Stimulated activated CD8-positive, alpha-beta memory T cell treated with anti-CD3 and anti-CD28 coated beads, Interleukin-2, amount 100 ng/mL, for 48 hours (primary cell): ENCODE data around the gene ADORA2B.
A peak's percentile ranks its signal among the peaks of the same experiment; 100 is the strongest.
"Not testable (repeated sequence)": the region's sequence is repeated elsewhere in the genome, so short reads cannot be mapped to it uniquely, and the experiment has no call there.

Source experiments
- DNase-seq, 2 donors: peaks; one replicate each; pipeline ENCODE4 v3.0.0-alpha.2; 2020; ENCODE audit warnings: low read depth in 2 of 2

ADORA2B gene

DNA sequence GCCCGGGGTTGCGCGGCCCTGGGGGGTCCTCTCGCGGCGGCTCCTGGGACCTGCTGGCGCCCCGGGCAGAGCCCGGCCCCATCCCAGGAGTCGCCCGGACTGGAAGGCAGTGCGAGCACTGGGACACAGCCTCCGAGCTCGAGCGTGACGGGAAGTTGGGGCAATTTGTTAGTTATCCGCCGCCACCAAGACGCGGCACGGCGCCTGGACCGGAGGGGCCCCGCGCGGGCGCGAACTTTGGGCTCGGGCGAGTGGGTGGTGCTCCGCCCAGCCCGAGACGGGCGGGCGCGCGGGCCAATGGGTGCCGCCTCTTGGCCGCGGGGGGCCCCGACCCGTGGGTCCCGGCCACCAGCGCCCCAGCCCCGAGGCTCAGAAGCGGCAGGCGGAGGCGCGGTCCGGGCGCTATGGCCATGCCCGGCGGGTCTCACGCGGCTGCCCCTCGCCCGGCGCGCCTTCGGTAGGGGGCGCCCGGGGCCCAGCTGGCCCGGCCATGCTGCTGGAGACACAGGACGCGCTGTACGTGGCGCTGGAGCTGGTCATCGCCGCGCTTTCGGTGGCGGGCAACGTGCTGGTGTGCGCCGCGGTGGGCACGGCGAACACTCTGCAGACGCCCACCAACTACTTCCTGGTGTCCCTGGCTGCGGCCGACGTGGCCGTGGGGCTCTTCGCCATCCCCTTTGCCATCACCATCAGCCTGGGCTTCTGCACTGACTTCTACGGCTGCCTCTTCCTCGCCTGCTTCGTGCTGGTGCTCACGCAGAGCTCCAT lies at the start of gene ADORA2B:
TSS of gene ADORA2B (plus strand) at position 372 of the 768 bp plus-strand sequence. CDS start at position 491, 119 bp downstream.
- DNase-seq: peak; percentile 40 to 46

DNA sequence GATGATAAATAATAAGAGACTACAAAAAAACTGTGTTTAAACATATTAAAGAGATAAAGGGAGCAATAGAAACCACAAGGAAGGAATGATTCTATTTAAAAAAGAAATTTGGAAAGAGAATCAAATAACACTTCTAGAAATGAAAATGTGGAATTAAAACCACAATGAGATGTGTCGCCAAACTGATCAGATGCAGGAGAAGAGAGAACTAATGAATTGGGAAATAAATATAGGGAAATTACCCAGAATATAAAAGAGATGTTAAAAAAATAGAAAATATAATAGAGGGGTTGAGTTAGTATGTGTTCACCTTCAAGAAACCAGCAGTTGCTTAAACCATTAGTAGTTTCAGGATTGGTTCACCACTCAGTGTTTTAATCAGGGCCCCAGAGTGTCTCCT lies 48.7 kb upstream of the ADORA2B start:
- no peak for DNase-seq

DNA sequence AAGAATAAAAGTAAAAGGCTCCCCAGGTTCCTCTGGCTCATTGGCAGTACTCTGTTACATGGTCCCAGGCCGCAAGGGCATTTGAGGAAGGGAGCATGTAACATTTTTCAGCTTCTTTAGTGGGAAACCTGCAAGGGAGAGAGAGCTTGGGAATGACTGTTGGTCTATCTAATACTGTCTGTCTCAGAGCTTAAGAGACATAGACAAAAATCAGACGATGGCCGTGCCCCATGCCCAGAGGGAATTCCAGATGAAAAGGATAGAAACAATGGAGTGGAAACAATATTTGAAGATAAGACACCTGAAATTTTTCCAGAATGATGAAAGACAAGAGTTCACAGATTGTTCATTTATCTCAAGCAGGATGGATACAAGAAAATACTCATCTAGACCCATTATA lies 48.1 kb upstream of the ADORA2B start:
- DNase-seq: no peak

GRCh38 chr17:15899596-15899995 lies 45.3 kb upstream of the ADORA2B start:
- DNase-seq: not testable (repeated sequence)

DNA sequence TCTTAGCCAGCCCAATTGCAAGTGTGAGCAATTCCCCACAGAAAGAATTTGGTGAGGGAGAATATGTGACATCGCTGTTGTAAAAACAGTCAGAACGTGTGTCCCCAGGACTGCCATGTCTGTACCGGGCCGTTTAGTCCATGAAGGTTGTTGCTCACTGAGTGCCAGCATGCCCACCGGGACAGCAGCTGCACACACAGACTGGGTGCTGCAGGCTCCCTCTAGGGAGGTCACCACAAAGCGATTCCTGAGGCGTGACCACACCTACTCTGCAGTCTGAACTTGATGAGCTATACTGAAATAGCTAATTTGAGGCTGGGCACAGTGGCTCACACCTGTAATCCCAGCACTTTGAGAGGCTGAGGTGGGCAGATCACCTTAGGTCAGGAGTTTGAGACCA lies 44.1 kb upstream of the ADORA2B start:
- no peak for DNase-seq

DNA sequence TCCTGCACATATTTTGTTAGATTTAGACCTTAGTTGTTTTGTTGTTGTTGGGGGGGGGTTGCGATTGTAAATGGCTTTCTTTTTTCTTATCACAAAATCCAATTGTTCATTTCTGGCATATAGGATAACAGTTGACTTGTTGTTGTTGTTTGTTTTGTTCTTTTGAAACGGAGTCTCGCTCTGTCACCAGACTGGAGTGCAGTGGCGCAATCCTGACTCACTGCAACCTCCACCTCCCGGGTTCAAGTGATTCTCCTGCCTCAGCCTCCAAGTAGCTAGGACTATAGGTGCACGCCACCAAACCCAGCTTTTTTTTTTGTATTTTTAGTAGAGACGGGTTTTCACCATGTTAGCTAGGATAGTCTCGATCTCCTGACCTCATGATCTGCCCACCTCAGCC lies 39.7 kb upstream of the ADORA2B start:
- not testable (repeated sequence) for DNase-seq

- DNase-seq: no peak
Observed at GRCh38 chr17:15907290-15907689, 37.6 kb upstream of the ADORA2B start.

DNA sequence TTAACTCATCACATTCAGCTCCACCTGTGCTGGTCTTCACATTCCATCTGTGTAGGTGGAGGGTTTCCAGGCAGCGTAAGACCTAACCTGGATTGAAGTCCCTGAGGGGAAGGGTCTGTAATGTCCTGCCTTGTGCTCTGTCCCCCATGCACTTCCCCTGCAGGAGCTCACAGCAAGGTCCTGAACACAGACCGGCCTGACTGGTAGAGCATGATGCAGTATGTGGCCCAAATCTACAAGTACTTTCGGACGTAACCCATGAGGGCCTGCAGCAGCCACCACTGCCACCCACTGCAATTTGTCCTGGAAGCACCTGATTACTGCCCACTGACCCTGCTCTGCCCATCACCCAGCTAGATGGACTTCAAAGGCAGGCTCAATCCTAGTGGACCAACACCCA lies 36.6 kb upstream of the ADORA2B start:
- no peak for DNase-seq

- no peak for DNase-seq
Observed at GRCh38 chr17:15909481-15909991, 35.4 kb upstream of the ADORA2B start.

DNA sequence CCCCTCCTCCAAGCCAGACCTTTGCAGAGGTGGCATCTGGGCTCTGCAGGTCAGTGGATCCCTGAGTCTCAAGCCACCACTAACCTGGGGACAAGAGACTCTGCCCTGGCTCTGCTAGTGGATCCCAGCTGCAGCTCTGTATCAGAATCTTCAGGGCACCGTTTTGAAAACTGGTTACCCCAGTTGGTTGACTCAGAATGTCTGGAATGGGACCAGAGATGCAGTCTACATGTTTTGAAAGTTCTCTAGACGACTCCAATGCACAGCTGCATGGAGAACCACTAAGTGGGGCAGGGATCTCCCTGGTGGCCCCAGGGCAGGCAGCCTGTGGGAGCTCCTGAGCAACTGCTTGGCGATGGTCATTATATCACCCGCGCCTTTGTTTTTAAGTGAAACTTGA lies 34.1 kb upstream of the ADORA2B start:
- no peak for DNase-seq

DNA sequence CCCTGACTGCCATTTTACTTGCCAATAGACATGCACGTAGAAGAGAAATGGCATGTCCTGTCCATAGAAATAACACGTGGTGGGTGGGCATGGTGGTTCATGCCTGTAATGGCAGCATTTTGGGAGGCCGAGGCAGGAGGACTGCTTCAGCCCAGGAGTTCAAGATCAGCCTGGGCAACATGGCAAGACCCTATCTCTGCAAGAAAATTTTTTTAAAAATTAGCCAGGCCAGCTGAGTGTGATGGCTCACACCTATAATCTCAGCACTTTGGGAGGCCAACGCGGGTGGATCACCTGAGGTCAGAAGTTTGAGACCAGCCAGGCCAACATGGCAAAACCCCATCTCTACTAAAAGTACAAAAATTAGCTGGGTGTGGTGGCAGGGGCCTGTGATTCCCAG lies 33.2 kb upstream of the ADORA2B start:
- DNase-seq: not testable (repeated sequence)

- DNase-seq: no peak
Observed at GRCh38 chr17:15912416-15912955, 32.4 kb upstream of the ADORA2B start.

DNA sequence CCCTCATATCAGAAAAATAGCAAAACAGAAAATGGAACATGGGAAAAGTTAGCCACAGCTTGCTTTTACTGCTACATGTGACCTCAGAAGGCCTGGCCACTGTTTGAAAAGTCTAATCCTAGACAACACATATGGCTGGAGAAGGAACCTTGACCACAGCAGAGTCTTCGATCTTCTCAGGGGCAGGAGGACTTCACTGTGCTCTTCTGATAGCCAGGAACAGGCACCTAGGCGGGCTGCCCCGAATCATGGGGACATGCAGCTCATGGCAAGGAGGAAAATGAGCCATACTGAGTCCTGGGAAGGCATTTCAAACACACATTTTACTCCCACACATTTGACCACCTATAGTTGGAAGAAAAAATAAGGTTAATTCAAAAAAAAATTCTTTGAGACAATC lies 31.1 kb upstream of the ADORA2B start:
- no peak for DNase-seq

DNA sequence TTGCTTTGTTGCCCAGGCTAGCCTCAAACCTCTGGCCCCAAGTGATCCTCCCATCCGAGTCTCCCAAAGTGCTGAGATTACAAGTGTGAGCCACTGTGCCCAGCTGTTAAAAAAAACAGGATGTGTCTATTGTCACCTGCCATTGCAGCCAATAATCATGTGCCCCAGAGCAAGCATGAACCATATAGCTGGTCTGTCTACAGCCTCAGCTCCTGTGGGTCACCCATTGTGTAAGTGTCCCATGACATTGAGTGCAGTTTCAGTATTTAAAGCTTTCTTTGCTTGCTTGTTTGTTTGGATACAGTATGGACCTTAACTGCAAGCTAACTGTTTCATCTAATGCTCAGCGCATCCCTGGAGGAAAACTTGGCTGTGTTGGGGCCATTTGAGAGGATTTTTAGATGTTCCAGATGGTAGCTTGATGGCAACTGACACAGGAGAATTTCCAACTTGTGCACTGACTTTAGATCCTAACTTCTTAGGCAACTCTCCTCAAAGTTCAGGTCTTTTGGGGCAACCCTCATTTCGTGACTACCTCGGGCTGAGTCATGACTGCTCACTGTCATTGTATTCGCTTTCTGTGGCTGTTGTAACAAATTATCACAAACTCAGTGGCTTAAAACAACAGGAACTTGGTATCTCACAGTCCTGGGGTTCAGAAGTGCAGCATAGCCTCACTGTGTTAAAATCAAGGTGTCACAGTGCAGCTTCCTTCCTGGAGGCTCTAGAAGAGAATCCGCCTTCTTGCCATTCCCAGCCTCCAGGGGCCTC lies 30.3 kb upstream of the ADORA2B start:
- no peak for DNase-seq

DNA sequence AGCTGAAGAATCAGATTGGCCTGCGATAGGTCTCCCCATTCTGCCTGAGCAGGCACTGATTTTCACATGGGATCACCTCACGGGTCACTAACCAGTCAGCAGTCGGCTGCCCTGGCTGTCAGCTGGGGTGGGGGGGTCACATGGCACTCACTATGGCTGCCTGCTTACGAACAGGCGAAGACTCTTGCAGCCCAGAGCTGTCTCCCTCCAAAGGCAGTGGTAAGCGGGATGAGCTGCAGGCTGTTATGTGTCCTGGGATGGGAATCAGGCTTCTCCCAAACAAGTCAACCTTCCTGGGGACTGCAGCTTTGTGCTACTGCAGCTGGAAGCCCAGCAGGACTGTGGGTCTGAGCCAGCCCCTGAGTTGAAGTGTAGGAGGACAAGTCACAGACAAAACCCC lies 29.0 kb upstream of the ADORA2B start:
- DNase-seq: no peak

GRCh38 chr17:15917021-15917437 lies 27.9 kb upstream of the ADORA2B start:
- DNase-seq: no peak

- DNase-seq: no peak
Observed at GRCh38 chr17:15917438-15918027, 27.4 kb upstream of the ADORA2B start.

GRCh38 chr17:15918261-15918660 lies 26.7 kb upstream of the ADORA2B start:
- no peak for DNase-seq

DNA sequence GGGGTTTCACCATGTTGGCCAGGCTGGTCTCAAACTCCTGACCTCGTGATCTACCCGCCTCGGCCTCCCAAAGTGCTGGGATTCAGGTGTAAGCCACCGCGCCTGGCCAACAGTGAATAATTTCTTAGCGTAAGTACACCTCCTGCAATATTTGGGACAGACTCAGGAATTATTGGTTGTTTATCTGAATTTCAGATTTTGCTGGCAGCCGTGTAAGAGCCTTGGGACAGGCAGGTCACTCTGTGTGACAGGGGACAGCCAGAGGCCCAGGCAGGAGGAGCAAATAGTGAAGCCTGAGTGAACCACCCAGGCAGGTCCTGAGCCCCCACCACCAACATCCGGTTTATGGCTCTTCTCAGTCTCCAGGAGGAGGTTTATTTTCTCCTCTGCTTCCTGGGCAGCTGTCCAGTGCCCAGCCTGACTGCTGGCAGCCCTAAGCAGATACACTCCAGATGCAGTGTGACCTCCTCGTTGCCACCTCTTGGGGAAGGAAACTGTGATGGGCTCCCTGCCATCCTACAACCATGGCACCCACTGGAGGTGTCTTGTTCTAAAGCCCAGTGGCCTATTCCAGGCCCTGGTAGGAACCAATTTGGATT lies 26.2 kb upstream of the ADORA2B start:
- DNase-seq: no peak

DNA sequence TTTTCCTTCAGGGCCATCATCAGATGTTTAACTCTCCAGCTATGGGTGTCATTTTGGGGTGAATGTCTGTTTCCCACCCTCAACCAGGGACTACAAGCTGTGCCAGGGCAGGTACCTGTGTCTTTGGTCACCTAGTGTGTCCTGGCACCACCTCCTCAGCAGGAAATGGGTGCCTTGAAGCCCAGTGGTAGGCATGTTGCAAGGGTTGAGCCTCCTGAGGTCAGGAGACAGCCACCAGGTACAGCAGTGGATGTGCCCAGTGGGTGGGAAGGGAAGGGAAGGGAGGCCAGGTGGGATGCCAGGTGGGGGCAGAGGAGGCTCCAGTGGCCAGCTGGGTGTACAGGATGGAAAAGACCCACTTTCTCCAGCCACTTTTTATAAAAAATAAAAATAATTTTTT lies 25.5 kb upstream of the ADORA2B start:
- no peak for DNase-seq

- DNase-seq: no peak
Observed at GRCh38 chr17:15920758-15921239, 24.1 kb upstream of the ADORA2B start.

GRCh38 chr17:15921640-15922039 lies 23.3 kb upstream of the ADORA2B start:
- no peak for DNase-seq
